SK-N-SH (cell line): ENCODE data around the gene STX2. TPM values are rescaled to one million over a fixed set of nuclear protein-coding genes. Genes with fewer than 3 reads are reported as not detected.

Experiments
- CTCF ChIA-PET: fragments of 300-600, 350-600 bp; formaldehyde crosslinking; extraction: SDS; loops from one replicate; lab custom pipeline; 2021; lab: Yijun Ruan, JAX
- POLR2A ChIA-PET: fragments of 350-600 bp; sonication (Branson Sonifier 250); formaldehyde crosslinking; extraction: SDS; loops from one replicate; lab custom pipeline; 2020; ENCODE audit warnings: antibody characterized with exemption, inconsistent platforms; lab: Yijun Ruan, JAX
- DNase-seq: peaks from one replicate; pipeline ENCODE4 v3.0.0; 2012
- H2AFZ ChIP-seq: fragments of 200-600 bp; sonication (generic); 2 replicates; pipeline ENCODE4 v1.8.1; 2016; ENCODE audit warnings: antibody characterized with exemption, mild to moderate bottlenecking, low read depth
- H3F3A ChIP-seq: fragments of 200-600 bp; sonication (generic); replicated peaks from 2 replicates; pipeline ENCODE3; 2016; ENCODE audit warnings: antibody characterized with exemption, mild to moderate bottlenecking; ENCODE audit not compliant: insufficient read depth
- H3K27ac ChIP-seq, 2 experiments: fragments of 200-500 bp in 1 of 2; fragments of 200-600 bp in 1 of 2; sonication (Bioruptor generic) in 1 of 2; sonication (generic), shearing (Covaris generic) in 1 of 2; 2 replicates each; pipeline versions ENCODE4 v1.5.1 to v1.6.1; 2014 to 2016; ENCODE audit warnings: low read depth in 2 of 2, inconsistent platforms in 1 of 2, low read length in 1 of 2, mild to moderate bottlenecking in 1 of 2, mixed read lengths in 1 of 2
- H3K27me3 ChIP-seq: fragments of 200-600 bp; sonication (generic), shearing (Covaris generic); 2 replicates; pipeline ENCODE4 v1.6.1; 2016; ENCODE audit warnings: mixed run types; ENCODE audit not compliant: insufficient read depth
- H3K36me3 ChIP-seq, 2 experiments: fragments of 200-500 bp in 1 of 2; fragments of 200-600 bp in 1 of 2; sonication (Bioruptor generic) in 1 of 2; sonication (generic) in 1 of 2; replicated peaks in 1 of 2; 2 replicates each; pipeline versions ENCODE3 to v1.5.1; 2014 to 2016; ENCODE audit warnings: low read length in 1 of 2, mild to moderate bottlenecking in 1 of 2; ENCODE audit not compliant: insufficient read depth in 2 of 2, control insufficient read depth in 1 of 2
- H3K4me1 ChIP-seq, 2 experiments: fragments of 200-500 bp in 1 of 2; fragments of 200-600 bp in 1 of 2; sonication (Bioruptor generic) in 1 of 2; sonication (generic), shearing (Covaris generic) in 1 of 2; 2 replicates each; pipeline versions ENCODE4 v1.5.1 to v1.6.1; 2014 to 2016; ENCODE audit warnings: low read depth in 1 of 2, low read length in 1 of 2, mixed run types in 1 of 2; ENCODE audit not compliant: insufficient read depth in 2 of 2, control insufficient read depth in 1 of 2
- H3K4me2 ChIP-seq: fragments of 200-600 bp; sonication (generic), shearing (Covaris generic); 2 replicates; pipeline ENCODE4 v1.6.1; 2017; ENCODE audit warnings: mixed run types
- H3K4me3 ChIP-seq, 2 experiments: fragments of 200-500 bp in 1 of 2; fragments of 200-600 bp in 1 of 2; sonication (Bioruptor generic) in 1 of 2; sonication (generic), shearing (Covaris generic) in 1 of 2; 2 replicates each; pipeline versions ENCODE4 v1.5.1 to v1.8.1; 2014 to 2016; ENCODE audit warnings: low read depth in 2 of 2, inconsistent platforms in 1 of 2, low read length in 1 of 2, mild to moderate bottlenecking in 1 of 2, mixed read lengths in 1 of 2, moderate library complexity in 1 of 2
- H3K79me2 ChIP-seq: fragments of 200-600 bp; sonication (generic); 2 replicates; pipeline ENCODE4 v1.8.1; 2017; ENCODE audit warnings: mild to moderate bottlenecking; ENCODE audit not compliant: insufficient read depth
- H3K9ac ChIP-seq: fragments of 200-600 bp; sonication (generic); 2 replicates; pipeline ENCODE4 v1.6.1; 2017; ENCODE audit warnings: mixed run types
- H3K9me2 ChIP-seq: fragments of 200-600 bp; sonication (generic); 2 replicates; pipeline ENCODE4 v1.6.1; 2017; ENCODE audit warnings: mixed run types
- H3K9me3 ChIP-seq: fragments of 200-600 bp; sonication (generic); 2 replicates; pipeline ENCODE4 v1.6.1; 2017; ENCODE audit warnings: mixed run types, mild to moderate bottlenecking, moderate library complexity
- H4K20me1 ChIP-seq: fragments of 200-600 bp; sonication (generic); 2 replicates; pipeline ENCODE4 v1.6.1; 2017; ENCODE audit warnings: mild to moderate bottlenecking, mixed run types; ENCODE audit not compliant: insufficient read depth
- ELF1 ChIP-seq: IDR thresholded peaks from 2 replicates; pipeline ENCODE4 v1.4.0; 2012
- EZH2phosphoT487 ChIP-seq: fragments of 200-600 bp; sonication (generic); IDR thresholded peaks from 2 replicates; pipeline ENCODE4 v1.6.1; 2017; ENCODE audit warnings: low read depth, mixed run types, mild to moderate bottlenecking, antibody characterized with exemption, moderate library complexity, borderline replicate concordance
- FOXM1 ChIP-seq: IDR thresholded peaks from 2 replicates; pipeline ENCODE4 v1.4.0; 2012; ENCODE audit warnings: low read depth, mild to moderate bottlenecking
- GATA2 ChIP-seq: sonication (generic); formaldehyde crosslinking; IDR thresholded peaks from 2 replicates; pipeline ENCODE4 v1.5.0; 2020; ENCODE audit warnings: mild to moderate bottlenecking, missing genetic modification reagents
- MEF2A ChIP-seq: IDR thresholded peaks from 2 replicates; pipeline ENCODE4 v1.4.0; 2012; ENCODE audit warnings: low read depth, borderline replicate concordance
- MXI1 ChIP-seq: IDR thresholded peaks from 2 replicates; pipeline ENCODE4 v1.6.1; 2012; ENCODE audit warnings: mild to moderate bottlenecking, low read depth, low read length, improper control_type of control experiment
- NFIC ChIP-seq: IDR thresholded peaks from 2 replicates; pipeline ENCODE4 v1.4.0; 2012; ENCODE audit warnings: borderline replicate concordance
- POLR2AphosphoS5 ChIP-seq: IDR thresholded peaks from 2 replicates; pipeline ENCODE4 v1.6.1; 2012; ENCODE audit warnings: low read depth, low read length
- RAD21 ChIP-seq: IDR thresholded peaks from 2 replicates; pipeline ENCODE4 v1.6.1; 2012; ENCODE audit warnings: mild to moderate bottlenecking, low read length
- RCOR1 ChIP-seq: fragments of 150-350 bp; IDR thresholded peaks from 2 replicates; pipeline ENCODE4 v1.6.1; 2017; ENCODE audit warnings: antibody characterized with exemption, low read length
- RFX5 ChIP-seq: IDR thresholded peaks from 2 replicates; pipeline ENCODE4 v1.6.1; 2012; ENCODE audit warnings: mild to moderate bottlenecking, improper control_type of control experiment, low read length
- SIN3A ChIP-seq: IDR thresholded peaks from 2 replicates; pipeline ENCODE4 v1.6.1; 2012; ENCODE audit warnings: low read depth, mild to moderate bottlenecking, low read length, moderate library complexity, borderline replicate concordance
- TEAD4 ChIP-seq: IDR thresholded peaks from 2 replicates; pipeline ENCODE4 v1.4.0; 2012; ENCODE audit warnings: mild to moderate bottlenecking, borderline replicate concordance; ENCODE audit not compliant: insufficient read depth
- YY1 ChIP-seq: IDR thresholded peaks from 2 replicates; pipeline ENCODE4 v1.4.0; 2012; ENCODE audit warnings: low read depth, mild to moderate bottlenecking
- WGBS: methylation state at CpG from one replicate; pipeline ENCODE4 v1.1.6; 2017; ENCODE audit warnings: low lambda C conversion rate; 5-methylcytosine and 5-hydroxymethylcytosine counted together
- polyA plus RNA-seq, 3 experiments: library from polyadenylated mRNA; depleted of rRNA; stranded (reverse); fragments of >200 nt; gene quantifications; 2 replicates each; pipeline ENCODE4 v1.2.3, GENCODE V29; 2012
- TF ChIP-seq, protein P1 (sequence below): IDR thresholded peaks from 2 replicates; pipeline ENCODE4 v1.4.0; 2012; ENCODE audit warnings: low read depth, borderline replicate concordance
- TF ChIP-seq, protein P2 (sequence below): IDR thresholded peaks from 2 replicates; pipeline ENCODE4 v1.4.0; 2012; ENCODE audit warnings: low read depth
- TF ChIP-seq, protein P3 (sequence below): fragments of 200-600 bp; sonication (generic); IDR thresholded peaks from 2 replicates; pipeline ENCODE4 v1.6.1; 2017; ENCODE audit warnings: antibody characterized with exemption, mild to moderate bottlenecking, moderate library complexity
- TF ChIP-seq, protein P4 (sequence below): IDR thresholded peaks from 2 replicates; pipeline ENCODE4 v1.6.1; 2012; ENCODE audit warnings: mild to moderate bottlenecking, low read depth, low read length, moderate library complexity
- TF ChIP-seq, protein P5 (sequence below): fragments of 150-350 bp; IDR thresholded peaks from 2 replicates; pipeline ENCODE4 v1.6.1; 2017; ENCODE audit warnings: antibody characterized with exemption, low read length, low read depth, borderline replicate concordance

The STX2 gene
- polyA plus RNA-seq, 1 of the 3 experiments (the other 2 are of a cell fraction), result 25.1 TPM

DNA sequence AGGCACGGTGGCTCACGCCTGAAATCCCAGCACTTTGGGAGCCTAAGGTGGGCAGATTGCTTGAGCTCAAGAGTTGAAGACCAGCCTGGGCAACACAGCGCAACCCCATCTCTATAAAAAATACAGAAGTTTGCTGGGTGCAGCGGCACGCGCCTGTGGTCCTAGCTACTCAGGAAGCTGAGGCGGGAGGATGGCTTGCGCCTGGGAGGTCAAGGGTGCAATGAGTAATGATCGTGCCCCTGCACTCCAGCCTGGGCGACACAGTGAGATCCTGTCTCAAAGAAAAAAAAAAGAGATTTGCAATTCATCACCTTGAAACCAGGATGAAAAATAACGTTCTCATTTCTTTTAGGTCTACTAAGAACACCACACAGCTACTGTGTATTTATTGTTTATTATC lies 4.0 kb downstream of the STX2 start:
- CTCF ChIA-PET, result interaction anchor here (5.0 kb wide), 1 partner anchor 9 kb away, joined by 25 read pairs; no protein-coding TSS in a partner anchor
- no peak for TF ChIP-seq MEF2A
- no peak for TF ChIP-seq EZH2phosphoT487
- Histone ChIP-seq H3K4me1 (peaks cover 0 to 15% of the 10 kb centered on the region in 2 experiments; a peak in 1 of 4 replicates), H3K36me3 (no peaks in the 10 kb centered on the region), H3F3A (peaks cover 5% of the 10 kb centered on the region), H3K79me2 (peaks cover 86% of the 10 kb centered on the region), H3K27me3 (no peaks in the 10 kb centered on the region), H3K9ac (no peak overlapping the region), H3K27ac (no peak overlapping the region), H2AFZ (no peak overlapping the region), H4K20me1 (peaks cover 46% of the 10 kb centered on the region), H3K4me3 (no peak overlapping the region), H3K9me3 (no peaks in the 10 kb centered on the region), H3K4me2 (no peak overlapping the region), H3K9me2 (no peaks in the 10 kb centered on the region)
- DNase-seq, result no peak
- POLR2A ChIA-PET, result no interaction called here
- WGBS, result 94% methylated on average over 11 of the region's 11 CpGs

DNA sequence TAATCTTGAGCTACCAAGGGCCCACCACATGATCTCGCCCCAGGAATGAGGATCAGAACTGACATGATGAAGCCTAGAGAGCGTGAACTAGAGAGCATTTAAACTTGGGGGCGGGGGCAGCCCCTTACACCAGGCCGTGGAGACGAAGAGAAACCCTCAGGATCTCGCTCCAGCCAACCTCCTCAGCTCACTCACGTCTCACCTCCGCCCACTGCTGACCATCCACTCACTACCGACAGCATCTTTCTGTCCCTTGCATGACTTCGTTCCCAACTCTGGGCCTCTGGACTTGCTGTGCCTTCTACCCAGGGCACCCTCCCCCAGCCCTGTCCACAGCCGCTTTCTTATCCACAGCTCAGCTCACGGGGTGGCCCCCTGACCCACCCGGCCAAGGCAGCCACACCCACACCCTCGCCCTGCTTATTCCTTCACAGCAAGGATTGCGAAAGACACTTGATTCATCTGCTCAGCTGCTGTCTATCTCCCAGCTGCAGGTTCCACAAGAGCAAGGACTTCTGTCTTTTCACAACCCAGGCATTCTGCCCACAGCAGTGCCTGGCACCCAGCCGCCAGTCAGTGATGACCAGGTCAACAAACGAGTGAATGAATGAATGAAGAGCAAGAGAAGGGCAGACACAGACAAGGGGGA lies 6.4 kb downstream of the STX2 start:
- Histone ChIP-seq H3K36me3 (no peaks in the 10 kb centered on the region), H3K4me1 (peaks cover 0 to 13% of the 10 kb centered on the region in 2 experiments; a peak in 1 of 4 replicates), H3K9ac (no peak overlapping the region), H4K20me1 (peaks cover 48% of the 10 kb centered on the region), H3F3A (no peaks in the 10 kb centered on the region), H3K79me2 (peaks cover 99% of the 10 kb centered on the region), H3K4me3 (no peak overlapping the region), H3K4me2 (no peak overlapping the region), H3K27me3 (no peaks in the 10 kb centered on the region), H3K9me3 (no peaks in the 10 kb centered on the region), H2AFZ (no peak overlapping the region), H3K9me2 (no peaks in the 10 kb centered on the region), H3K27ac (no peak overlapping the region)
- DNase-seq, result no peak
- CTCF ChIA-PET, result no interaction called here
- WGBS, result 93% methylated on average over 17 of the region's 17 CpGs
- POLR2A ChIA-PET, result no interaction called here
- TF ChIP-seq GATA2 (CRISPR knock-in tag) (no peak), MXI1 (no peak), TEAD4 (no peak), RFX5 (no peak), NFIC (no peak), YY1 (no peak), MEF2A (no peak), FOXM1 (no peak), SIN3A (no peak), RCOR1 (no peak), POLR2AphosphoS5 (no peak), ELF1 (no peak), RAD21 (no peak)
- TF ChIP-seq, protein P1, sequence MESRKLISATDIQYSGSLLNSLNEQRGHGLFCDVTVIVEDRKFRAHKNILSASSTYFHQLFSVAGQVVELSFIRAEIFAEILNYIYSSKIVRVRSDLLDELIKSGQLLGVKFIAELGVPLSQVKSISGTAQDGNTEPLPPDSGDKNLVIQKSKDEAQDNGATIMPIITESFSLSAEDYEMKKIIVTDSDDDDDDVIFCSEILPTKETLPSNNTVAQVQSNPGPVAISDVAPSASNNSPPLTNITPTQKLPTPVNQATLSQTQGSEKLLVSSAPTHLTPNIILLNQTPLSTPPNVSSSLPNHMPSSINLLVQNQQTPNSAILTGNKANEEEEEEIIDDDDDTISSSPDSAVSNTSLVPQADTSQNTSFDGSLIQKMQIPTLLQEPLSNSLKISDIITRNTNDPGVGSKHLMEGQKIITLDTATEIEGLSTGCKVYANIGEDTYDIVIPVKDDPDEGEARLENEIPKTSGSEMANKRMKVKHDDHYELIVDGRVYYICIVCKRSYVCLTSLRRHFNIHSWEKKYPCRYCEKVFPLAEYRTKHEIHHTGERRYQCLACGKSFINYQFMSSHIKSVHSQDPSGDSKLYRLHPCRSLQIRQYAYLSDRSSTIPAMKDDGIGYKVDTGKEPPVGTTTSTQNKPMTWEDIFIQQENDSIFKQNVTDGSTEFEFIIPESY, result no peak
- TF ChIP-seq, protein P2, sequence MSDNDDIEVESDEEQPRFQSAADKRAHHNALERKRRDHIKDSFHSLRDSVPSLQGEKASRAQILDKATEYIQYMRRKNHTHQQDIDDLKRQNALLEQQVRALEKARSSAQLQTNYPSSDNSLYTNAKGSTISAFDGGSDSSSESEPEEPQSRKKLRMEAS, result no peak
- TF ChIP-seq, protein P3, sequence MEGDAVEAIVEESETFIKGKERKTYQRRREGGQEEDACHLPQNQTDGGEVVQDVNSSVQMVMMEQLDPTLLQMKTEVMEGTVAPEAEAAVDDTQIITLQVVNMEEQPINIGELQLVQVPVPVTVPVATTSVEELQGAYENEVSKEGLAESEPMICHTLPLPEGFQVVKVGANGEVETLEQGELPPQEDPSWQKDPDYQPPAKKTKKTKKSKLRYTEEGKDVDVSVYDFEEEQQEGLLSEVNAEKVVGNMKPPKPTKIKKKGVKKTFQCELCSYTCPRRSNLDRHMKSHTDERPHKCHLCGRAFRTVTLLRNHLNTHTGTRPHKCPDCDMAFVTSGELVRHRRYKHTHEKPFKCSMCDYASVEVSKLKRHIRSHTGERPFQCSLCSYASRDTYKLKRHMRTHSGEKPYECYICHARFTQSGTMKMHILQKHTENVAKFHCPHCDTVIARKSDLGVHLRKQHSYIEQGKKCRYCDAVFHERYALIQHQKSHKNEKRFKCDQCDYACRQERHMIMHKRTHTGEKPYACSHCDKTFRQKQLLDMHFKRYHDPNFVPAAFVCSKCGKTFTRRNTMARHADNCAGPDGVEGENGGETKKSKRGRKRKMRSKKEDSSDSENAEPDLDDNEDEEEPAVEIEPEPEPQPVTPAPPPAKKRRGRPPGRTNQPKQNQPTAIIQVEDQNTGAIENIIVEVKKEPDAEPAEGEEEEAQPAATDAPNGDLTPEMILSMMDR, result no peak
- TF ChIP-seq, protein P4, sequence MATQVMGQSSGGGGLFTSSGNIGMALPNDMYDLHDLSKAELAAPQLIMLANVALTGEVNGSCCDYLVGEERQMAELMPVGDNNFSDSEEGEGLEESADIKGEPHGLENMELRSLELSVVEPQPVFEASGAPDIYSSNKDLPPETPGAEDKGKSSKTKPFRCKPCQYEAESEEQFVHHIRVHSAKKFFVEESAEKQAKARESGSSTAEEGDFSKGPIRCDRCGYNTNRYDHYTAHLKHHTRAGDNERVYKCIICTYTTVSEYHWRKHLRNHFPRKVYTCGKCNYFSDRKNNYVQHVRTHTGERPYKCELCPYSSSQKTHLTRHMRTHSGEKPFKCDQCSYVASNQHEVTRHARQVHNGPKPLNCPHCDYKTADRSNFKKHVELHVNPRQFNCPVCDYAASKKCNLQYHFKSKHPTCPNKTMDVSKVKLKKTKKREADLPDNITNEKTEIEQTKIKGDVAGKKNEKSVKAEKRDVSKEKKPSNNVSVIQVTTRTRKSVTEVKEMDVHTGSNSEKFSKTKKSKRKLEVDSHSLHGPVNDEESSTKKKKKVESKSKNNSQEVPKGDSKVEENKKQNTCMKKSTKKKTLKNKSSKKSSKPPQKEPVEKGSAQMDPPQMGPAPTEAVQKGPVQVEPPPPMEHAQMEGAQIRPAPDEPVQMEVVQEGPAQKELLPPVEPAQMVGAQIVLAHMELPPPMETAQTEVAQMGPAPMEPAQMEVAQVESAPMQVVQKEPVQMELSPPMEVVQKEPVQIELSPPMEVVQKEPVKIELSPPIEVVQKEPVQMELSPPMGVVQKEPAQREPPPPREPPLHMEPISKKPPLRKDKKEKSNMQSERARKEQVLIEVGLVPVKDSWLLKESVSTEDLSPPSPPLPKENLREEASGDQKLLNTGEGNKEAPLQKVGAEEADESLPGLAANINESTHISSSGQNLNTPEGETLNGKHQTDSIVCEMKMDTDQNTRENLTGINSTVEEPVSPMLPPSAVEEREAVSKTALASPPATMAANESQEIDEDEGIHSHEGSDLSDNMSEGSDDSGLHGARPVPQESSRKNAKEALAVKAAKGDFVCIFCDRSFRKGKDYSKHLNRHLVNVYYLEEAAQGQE, result no peak
- TF ChIP-seq, protein P5, sequence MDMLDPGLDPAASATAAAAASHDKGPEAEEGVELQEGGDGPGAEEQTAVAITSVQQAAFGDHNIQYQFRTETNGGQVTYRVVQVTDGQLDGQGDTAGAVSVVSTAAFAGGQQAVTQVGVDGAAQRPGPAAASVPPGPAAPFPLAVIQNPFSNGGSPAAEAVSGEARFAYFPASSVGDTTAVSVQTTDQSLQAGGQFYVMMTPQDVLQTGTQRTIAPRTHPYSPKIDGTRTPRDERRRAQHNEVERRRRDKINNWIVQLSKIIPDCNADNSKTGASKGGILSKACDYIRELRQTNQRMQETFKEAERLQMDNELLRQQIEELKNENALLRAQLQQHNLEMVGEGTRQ, result no peak
